Measurements from ENCODE around the gene AASDHPPT.

- TF ChIP-seq CTCF (conservative IDR thresholded peaks at IDR 0.05 in 1 of 2, IDR thresholded peaks at IDR 0.05 in 1 of 2; ENCODE audit: extremely low read depth in 1 of 2, insufficient read depth in 1 of 2, low read depth in 1 of 2, low read length in 2 of 2), result no peak
- no peak for TF ChIP-seq EZH2 (IDR thresholded peaks at IDR 0.05; ENCODE audit: borderline replicate concordance, low read length)
Observed at GRCh38 chr11:106128740-106129139, 51.3 kb downstream of the AASDHPPT start.

Measured in mammary epithelial cell (primary cell).